ENCODE measurements around the gene ADAMTS10.

ADAMTS10 gene

GRCh38 chr19:8609279-8610040 lies 1.1 kb downstream of the ADAMTS10 start:
- H3K4me3 ChIP-seq (ENCODE audit: low read length): peak overlapping the region; percentile 70
- H3K9ac ChIP-seq (ENCODE audit: low read depth, low read length): peak overlapping the region; percentile 86
- peaks cover 5% of the 10 kb centered on the region for H3K9me3 ChIP-seq (replicated peaks; ENCODE audit: low read length)
- H3K36me3 ChIP-seq (ENCODE audit: insufficient read depth, low read length): no peaks in the 10 kb centered on the region
- H3K4me1 ChIP-seq (ENCODE audit: control insufficient read depth, insufficient read depth, low read length): peaks cover 44% of the 10 kb centered on the region
- no peaks in the 10 kb centered on the region for H3K27me3 ChIP-seq (ENCODE audit: control insufficient read depth, insufficient read depth, low read length)
- peak overlapping the region; percentile 86 for H3K4me2 ChIP-seq (ENCODE audit: low read length)

DNA sequence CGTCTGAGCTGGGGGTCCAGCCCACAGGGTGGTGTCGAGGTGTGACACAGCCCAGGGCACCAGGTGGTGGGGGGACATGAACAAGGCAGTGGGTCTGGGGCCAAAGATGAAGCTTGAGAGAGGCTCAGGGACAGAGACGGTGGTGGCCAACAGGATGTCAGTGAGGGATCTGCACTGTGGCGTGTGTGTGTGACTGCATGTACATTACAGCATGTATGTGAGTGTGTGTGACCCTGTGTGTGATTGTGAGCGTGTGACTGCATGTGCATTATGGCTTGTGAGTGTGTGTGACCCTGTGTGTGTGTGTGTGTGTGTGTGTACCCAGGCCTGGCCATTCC lies 1.6 kb downstream of the ADAMTS10 start:
- Histone ChIP-seq H3K4me2 (ENCODE audit: low read length) (peak overlapping the region; percentile 86), H3K9ac (ENCODE audit: low read depth, low read length) (peak overlapping the region; percentile 86), H3K27me3 (ENCODE audit: control insufficient read depth, insufficient read depth, low read length) (no peaks in the 10 kb centered on the region), H3K9me3 (replicated peaks; ENCODE audit: low read length) (peaks cover 6% of the 10 kb centered on the region), H3K4me1 (ENCODE audit: control insufficient read depth, insufficient read depth, low read length) (peaks cover 44% of the 10 kb centered on the region), H3K36me3 (ENCODE audit: insufficient read depth, low read length) (no peaks in the 10 kb centered on the region), H3K4me3 (ENCODE audit: low read length) (peak overlapping the region; percentile 70)

DNA sequence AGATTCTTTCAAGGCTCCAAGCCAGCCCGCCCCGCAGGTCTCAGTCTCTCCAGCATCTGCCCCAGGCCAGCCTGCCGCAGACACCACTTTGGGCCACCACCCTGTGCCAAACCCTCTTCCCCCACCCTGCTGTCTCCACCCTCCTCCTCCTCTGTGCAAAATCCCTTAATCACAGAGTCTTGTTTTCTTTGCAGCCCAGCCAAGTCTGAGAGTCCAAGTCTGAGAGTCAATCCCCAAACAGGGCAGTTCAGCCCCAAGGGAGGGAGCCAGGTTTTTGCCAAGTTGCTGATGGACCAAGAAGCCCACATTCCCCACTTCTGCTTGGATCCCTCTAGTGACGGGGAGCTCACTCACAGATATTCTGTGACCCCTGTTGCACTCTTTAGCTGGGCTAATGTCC lies 3.1 kb downstream of the ADAMTS10 start:
- peaks cover 6% of the 10 kb centered on the region for H3K9me3 ChIP-seq (replicated peaks; ENCODE audit: low read length)
- peaks cover 44% of the 10 kb centered on the region for H3K4me1 ChIP-seq (ENCODE audit: control insufficient read depth, insufficient read depth, low read length)
- H3K36me3 ChIP-seq (ENCODE audit: insufficient read depth, low read length): no peaks in the 10 kb centered on the region
- no peak overlapping the region for H3K9ac ChIP-seq (ENCODE audit: low read depth, low read length)
- H3K27me3 ChIP-seq (ENCODE audit: control insufficient read depth, insufficient read depth, low read length): no peaks in the 10 kb centered on the region
- no peak overlapping the region for H3K4me3 ChIP-seq (ENCODE audit: low read length)
- peak overlapping the region; percentile 16 for H3K4me2 ChIP-seq (ENCODE audit: low read length)

GRCh38 chr19:8605514-8605913 lies 5.0 kb downstream of the ADAMTS10 start:
- Histone ChIP-seq H3K4me2 (ENCODE audit: low read length) (no peak overlapping the region), H3K36me3 (ENCODE audit: insufficient read depth, low read length) (no peaks in the 10 kb centered on the region), H3K4me1 (ENCODE audit: control insufficient read depth, insufficient read depth, low read length) (peaks cover 35% of the 10 kb centered on the region), H3K4me3 (ENCODE audit: low read length) (no peak overlapping the region), H3K9me3 (replicated peaks; ENCODE audit: low read length) (peaks cover 6% of the 10 kb centered on the region), H3K9ac (ENCODE audit: low read depth, low read length) (no peak overlapping the region), H3K27me3 (ENCODE audit: control insufficient read depth, insufficient read depth, low read length) (no peaks in the 10 kb centered on the region)

GRCh38 chr19:8601796-8602195 lies 8.7 kb downstream of the ADAMTS10 start:
- Histone ChIP-seq H3K36me3 (ENCODE audit: insufficient read depth, low read length) (no peaks in the 10 kb centered on the region), H3K4me1 (ENCODE audit: control insufficient read depth, insufficient read depth, low read length) (peaks cover 1% of the 10 kb centered on the region), H3K9me3 (replicated peaks; ENCODE audit: low read length) (peaks cover 6% of the 10 kb centered on the region), H3K4me3 (ENCODE audit: low read length) (no peak overlapping the region), H3K27me3 (ENCODE audit: control insufficient read depth, insufficient read depth, low read length) (peaks cover 2% of the 10 kb centered on the region), H3K9ac (ENCODE audit: low read depth, low read length) (no peak overlapping the region), H3K4me2 (ENCODE audit: low read length) (no peak overlapping the region)

DNA sequence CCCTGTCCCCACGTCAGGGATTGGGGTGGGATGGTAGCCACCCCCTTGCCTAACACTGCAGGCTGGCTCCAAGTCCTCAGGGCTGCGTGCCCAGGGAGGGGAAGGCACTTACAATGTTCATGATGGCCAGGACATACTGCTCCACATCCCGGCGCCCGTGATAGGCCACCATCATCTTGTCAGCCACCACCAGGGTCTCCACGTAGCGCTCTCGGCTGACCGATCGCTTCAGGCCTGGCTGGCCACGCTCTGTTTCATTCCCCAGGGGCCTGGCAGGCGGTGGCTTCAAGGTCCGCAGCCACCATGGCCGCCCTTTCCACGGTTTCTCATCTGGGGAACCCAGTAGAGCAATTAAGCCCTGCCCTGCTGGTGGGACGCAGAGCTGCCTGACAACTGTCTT lies 9.7 kb downstream of the ADAMTS10 start:
- H3K4me2 ChIP-seq (ENCODE audit: low read length): no peak overlapping the region
- H3K4me3 ChIP-seq (ENCODE audit: low read length): no peak overlapping the region
- no peaks in the 10 kb centered on the region for H3K36me3 ChIP-seq (ENCODE audit: insufficient read depth, low read length)
- H3K9ac ChIP-seq (ENCODE audit: low read depth, low read length): no peak overlapping the region
- peaks cover 6% of the 10 kb centered on the region for H3K9me3 ChIP-seq (replicated peaks; ENCODE audit: low read length)
- H3K27me3 ChIP-seq (ENCODE audit: control insufficient read depth, insufficient read depth, low read length): peaks cover 3% of the 10 kb centered on the region
- H3K4me1 ChIP-seq (ENCODE audit: control insufficient read depth, insufficient read depth, low read length): no peaks in the 10 kb centered on the region

DNA sequence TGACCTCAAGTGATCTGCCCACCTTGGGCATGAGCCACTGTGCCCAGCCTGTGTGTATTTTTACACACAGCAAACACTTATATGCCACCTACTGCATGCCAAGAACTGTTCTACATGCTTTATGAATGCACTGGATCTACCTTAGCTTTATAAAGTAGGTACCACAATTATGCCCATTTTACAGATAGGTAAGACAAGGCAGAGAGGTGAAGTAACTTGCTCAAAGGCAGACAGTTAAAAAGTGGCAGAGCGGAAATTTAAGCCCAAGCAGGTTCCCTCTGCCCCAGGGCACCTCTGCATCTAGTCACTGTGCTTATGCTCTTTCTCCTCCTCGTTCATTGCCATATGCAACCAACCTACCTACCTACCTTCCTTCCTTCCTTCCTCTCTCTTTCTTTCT lies 10.5 kb downstream of the ADAMTS10 start:
- Histone ChIP-seq H3K4me3 (ENCODE audit: low read length) (no peak overlapping the region), H3K27me3 (ENCODE audit: control insufficient read depth, insufficient read depth, low read length) (peaks cover 3% of the 10 kb centered on the region), H3K4me1 (ENCODE audit: control insufficient read depth, insufficient read depth, low read length) (no peaks in the 10 kb centered on the region), H3K36me3 (ENCODE audit: insufficient read depth, low read length) (no peaks in the 10 kb centered on the region), H3K9ac (ENCODE audit: low read depth, low read length) (no peak overlapping the region), H3K9me3 (replicated peaks; ENCODE audit: low read length) (peaks cover 6% of the 10 kb centered on the region), H3K4me2 (ENCODE audit: low read length) (no peak overlapping the region)

DNA sequence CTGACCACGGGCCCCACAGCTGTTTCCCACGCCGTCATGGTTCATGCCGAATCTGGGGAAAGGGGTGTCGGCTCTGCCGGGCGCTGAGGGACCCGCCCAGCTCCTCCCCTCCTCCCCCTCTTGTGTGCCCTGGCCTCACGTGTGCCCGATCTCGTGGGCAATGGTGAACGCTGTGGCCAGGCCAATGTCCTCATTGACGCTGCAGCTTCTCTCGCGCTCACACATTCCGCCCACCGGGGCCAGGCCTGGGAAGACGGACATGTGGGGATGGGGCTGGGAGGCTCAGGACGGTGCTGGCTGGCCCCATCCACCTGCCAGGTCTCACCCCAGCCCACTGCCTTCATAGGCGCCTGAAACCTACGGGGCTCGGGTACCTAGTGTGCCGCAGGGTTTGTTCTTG lies 14.3 kb downstream of the ADAMTS10 start:
- Histone ChIP-seq H3K9me3 (replicated peaks; ENCODE audit: low read length) (peaks cover 3% of the 10 kb centered on the region), H3K9ac (ENCODE audit: low read depth, low read length) (no peak overlapping the region), H3K36me3 (ENCODE audit: insufficient read depth, low read length) (no peaks in the 10 kb centered on the region), H3K4me1 (ENCODE audit: control insufficient read depth, insufficient read depth, low read length) (peaks cover 7% of the 10 kb centered on the region), H3K27me3 (ENCODE audit: control insufficient read depth, insufficient read depth, low read length) (peaks cover 8% of the 10 kb centered on the region), H3K4me2 (ENCODE audit: low read length) (no peak overlapping the region), H3K4me3 (ENCODE audit: low read length) (no peak overlapping the region)

DNA sequence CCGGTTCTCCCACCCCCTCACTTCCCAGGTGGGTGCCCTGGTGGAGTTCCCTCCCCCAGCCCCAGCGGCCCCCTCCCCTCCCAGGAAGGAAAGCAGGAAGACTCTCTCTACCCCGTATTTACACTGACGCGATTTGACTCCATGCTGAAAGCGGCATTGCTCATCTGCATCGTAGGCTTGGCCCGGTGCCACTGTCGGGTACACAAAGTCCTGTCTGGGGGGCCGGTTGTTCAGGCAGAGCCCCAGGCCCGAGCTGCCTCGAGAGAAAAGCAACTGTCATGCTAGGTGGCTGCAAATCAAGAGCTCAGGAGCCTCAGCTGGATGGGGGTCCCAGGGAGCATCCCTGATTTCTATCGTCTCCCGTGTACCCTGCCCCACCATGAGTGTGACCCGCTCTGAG lies 14.9 kb downstream of the ADAMTS10 start:
- Histone ChIP-seq H3K4me1 (ENCODE audit: control insufficient read depth, insufficient read depth, low read length) (peaks cover 7% of the 10 kb centered on the region), H3K9ac (ENCODE audit: low read depth, low read length) (no peak overlapping the region), H3K4me2 (ENCODE audit: low read length) (no peak overlapping the region), H3K4me3 (ENCODE audit: low read length) (no peak overlapping the region), H3K36me3 (ENCODE audit: insufficient read depth, low read length) (no peaks in the 10 kb centered on the region), H3K27me3 (ENCODE audit: control insufficient read depth, insufficient read depth, low read length) (peaks cover 8% of the 10 kb centered on the region), H3K9me3 (replicated peaks; ENCODE audit: low read length) (peaks cover 3% of the 10 kb centered on the region)

DNA sequence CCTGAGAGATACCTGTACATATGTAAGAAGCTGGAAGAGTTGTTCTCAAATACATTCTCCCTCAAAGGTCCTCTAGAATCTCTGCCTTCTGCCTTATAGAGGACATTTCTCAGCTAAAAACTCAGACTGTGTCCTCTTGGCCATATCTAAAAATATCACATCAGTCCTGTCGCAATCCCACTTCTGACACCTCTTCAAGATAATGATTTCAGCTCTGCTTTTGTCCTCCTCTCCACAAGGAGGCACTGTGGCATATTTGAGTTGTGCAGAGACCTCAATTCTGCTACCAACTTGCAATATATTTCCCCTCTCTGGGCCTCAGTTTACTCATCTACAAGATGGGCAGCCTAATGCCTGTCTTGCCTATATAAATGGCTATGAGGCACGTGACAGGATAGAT lies 16.6 kb downstream of the ADAMTS10 start:
- Histone ChIP-seq H3K36me3 (ENCODE audit: insufficient read depth, low read length) (no peaks in the 10 kb centered on the region), H3K9ac (ENCODE audit: low read depth, low read length) (no peak overlapping the region), H3K27me3 (ENCODE audit: control insufficient read depth, insufficient read depth, low read length) (peaks cover 8% of the 10 kb centered on the region), H3K4me2 (ENCODE audit: low read length) (no peak overlapping the region), H3K4me3 (ENCODE audit: low read length) (no peak overlapping the region), H3K4me1 (ENCODE audit: control insufficient read depth, insufficient read depth, low read length) (peaks cover 7% of the 10 kb centered on the region), H3K9me3 (replicated peaks; ENCODE audit: low read length) (peaks cover 3% of the 10 kb centered on the region)

DNA sequence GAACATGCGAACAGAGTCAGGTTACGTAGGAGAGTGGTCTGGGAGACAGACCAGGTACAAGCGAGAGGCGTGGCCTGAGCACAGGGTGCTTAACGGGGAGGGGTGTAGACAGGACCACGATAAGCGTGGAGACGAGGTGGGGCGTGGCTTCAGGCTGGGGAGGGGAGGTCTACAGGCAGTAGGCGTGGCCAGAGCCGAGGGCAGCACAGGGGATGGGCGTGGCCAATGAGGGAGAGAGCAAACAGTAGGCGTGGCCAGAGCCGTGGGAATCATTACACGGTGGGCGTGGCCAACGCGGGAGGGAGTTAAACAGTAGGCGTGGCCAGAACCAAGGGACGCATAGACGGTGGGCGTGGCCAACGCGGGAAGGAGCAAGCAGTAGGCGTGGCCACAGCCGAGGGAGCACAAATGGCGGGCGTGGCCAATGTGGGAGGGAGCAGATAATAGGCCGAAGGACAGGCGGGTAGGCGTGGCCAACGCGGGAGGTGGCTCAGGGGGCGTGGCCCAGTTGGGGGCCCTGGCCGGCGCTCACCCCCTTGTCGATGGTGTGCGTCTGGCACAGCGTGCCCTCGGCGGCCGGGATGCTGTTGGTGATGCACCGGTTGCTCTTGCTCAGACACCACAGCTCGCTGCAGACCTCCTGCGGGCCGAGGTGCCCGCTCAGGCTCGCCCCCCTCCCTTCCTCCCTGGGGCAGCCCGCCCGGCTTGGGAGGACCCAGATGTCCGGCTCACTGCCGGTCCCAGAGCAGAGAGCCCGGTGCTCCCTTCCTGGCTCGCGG lies 18.1 kb downstream of the ADAMTS10 start:
- Histone ChIP-seq H3K4me1 (ENCODE audit: control insufficient read depth, insufficient read depth, low read length) (peaks cover 7% of the 10 kb centered on the region), H3K4me3 (ENCODE audit: low read length) (peak overlapping the region; percentile 55), H3K27me3 (ENCODE audit: control insufficient read depth, insufficient read depth, low read length) (peaks cover 8% of the 10 kb centered on the region), H3K36me3 (ENCODE audit: insufficient read depth, low read length) (no peaks in the 10 kb centered on the region), H3K9ac (ENCODE audit: low read depth, low read length) (no peak overlapping the region), H3K4me2 (ENCODE audit: low read length) (peak overlapping the region; percentile 73), H3K9me3 (replicated peaks; ENCODE audit: low read length) (peaks cover 3% of the 10 kb centered on the region)

Data from skeletal muscle satellite cell (primary cell).